Neural cell (in vitro differentiated cells): ENCODE measurements around the gene CACNA1H. TPM values are rescaled to one million over a fixed set of nuclear protein-coding genes. Genes with fewer than 3 reads are reported as not detected.

ENCODE experiments used
- H2AFZ ChIP-seq: fragments of 200-600, 300-800 bp; sonication (generic), shearing (Covaris generic); 2 replicates; pipeline ENCODE4 v1.6.0; 2014; ENCODE audit warnings: low read depth, mild to moderate bottlenecking, antibody characterized with exemption, low read length, moderate library complexity
- H3F3A ChIP-seq: fragments of 200-600 bp; shearing (Covaris generic); 2 replicates; pipeline ENCODE4 v1.6.1; 2016; ENCODE audit warnings: mild to moderate bottlenecking, moderate library complexity, mixed read lengths, antibody characterized with exemption, low read length; ENCODE audit not compliant: insufficient read depth, poor library complexity, severe bottlenecking
- H3K27ac ChIP-seq: fragments of 200-600, 300-800 bp; sonication (generic), shearing (Covaris generic); 2 replicates; pipeline ENCODE4 v1.5.1; 2014; ENCODE audit warnings: mild to moderate bottlenecking, low read length, moderate library complexity
- H3K27me3 ChIP-seq: fragments of 300-800, 200-600 bp; sonication (generic), shearing (Covaris generic); 2 replicates; pipeline ENCODE4 v1.6.0; 2014; ENCODE audit warnings: mild to moderate bottlenecking, low read depth, low read length, moderate library complexity; ENCODE audit not compliant: insufficient read depth
- H3K36me3 ChIP-seq: fragments of 300-800, 200-600 bp; sonication (generic), shearing (Covaris generic); 2 replicates; pipeline ENCODE4 v1.5.1; 2014; ENCODE audit warnings: mild to moderate bottlenecking, antibody characterized with exemption, low read length, moderate library complexity; ENCODE audit not compliant: insufficient read depth
- H3K4me2 ChIP-seq: fragments of 300-800, 200-600 bp; sonication (generic), shearing (Covaris generic); 2 replicates; pipeline ENCODE4 v1.6.0; 2014; ENCODE audit warnings: mild to moderate bottlenecking, low read length
- H3K4me3 ChIP-seq: fragments of 300-800, 200-600 bp; sonication (generic), shearing (Covaris generic); 2 replicates; pipeline ENCODE4 v1.5.1; 2014; ENCODE audit warnings: mild to moderate bottlenecking, low read length, moderate library complexity
- H3K79me2 ChIP-seq: fragments of 200-600 bp; shearing (Covaris generic); replicated peaks from 2 replicates; pipeline ENCODE4 v1.6.0; 2014; ENCODE audit warnings: mild to moderate bottlenecking, low read length, moderate library complexity; ENCODE audit not compliant: insufficient read depth
- H3K9ac ChIP-seq: fragments of 300-800, 200-600 bp; sonication (generic), shearing (Covaris generic); 2 replicates; pipeline ENCODE4 v1.6.1; 2016; ENCODE audit warnings: mild to moderate bottlenecking, low read length, mixed read lengths
- H3K9me2 ChIP-seq: fragments of 200-600 bp; shearing (Covaris generic); 2 replicates; pipeline ENCODE4 v1.6.1; 2016; ENCODE audit warnings: mild to moderate bottlenecking, low read length, mixed read lengths; ENCODE audit not compliant: insufficient read depth
- H3K9me3 ChIP-seq: fragments of 200-600, 300-800 bp; sonication (generic), shearing (Covaris generic); 2 replicates; pipeline ENCODE4 v1.6.1; 2016; ENCODE audit warnings: mild to moderate bottlenecking, mixed run types, low read length, moderate library complexity, mixed read lengths
- H4K20me1 ChIP-seq: fragments of 200-600 bp; shearing (Covaris generic); 2 replicates; pipeline ENCODE4 v1.6.1; 2016; ENCODE audit warnings: mild to moderate bottlenecking, mixed run types; ENCODE audit not compliant: insufficient read depth
- EP300 ChIP-seq: fragments of 450-650 bp; conservative IDR thresholded peaks from 2 replicates; pipeline ENCODE4 v1.6.1; 2014; ENCODE audit warnings: antibody characterized with exemption, mild to moderate bottlenecking, moderate library complexity; ENCODE audit not compliant: poor library complexity, severe bottlenecking
- EZH2 ChIP-seq: fragments of 200-600, 300-800 bp; shearing (Covaris generic), sonication (generic); IDR thresholded peaks from 2 replicates; pipeline ENCODE4 v1.6.1; 2014; ENCODE audit warnings: antibody characterized with exemption, low read length, borderline replicate concordance, mild to moderate bottlenecking; ENCODE audit not compliant: insufficient read depth, poor library complexity, severe bottlenecking
- MXI1 ChIP-seq: fragments of 450-650 bp; conservative IDR thresholded peaks from 2 replicates; pipeline ENCODE4 v1.6.1; 2014; ENCODE audit warnings: antibody characterized with exemption, mild to moderate bottlenecking; ENCODE audit not compliant: poor library complexity, severe bottlenecking
- POLR2AphosphoS5 ChIP-seq: IDR thresholded peaks from 2 replicates; pipeline ENCODE4 v1.6.1; 2012
- RAD21 ChIP-seq: fragments of 450-650 bp; conservative IDR thresholded peaks from 2 replicates; pipeline ENCODE4 v1.6.1; 2014; ENCODE audit warnings: antibody characterized with exemption, mild to moderate bottlenecking, moderate library complexity
- REST ChIP-seq: IDR thresholded peaks from 2 replicates; pipeline ENCODE4 v1.6.1; 2012; ENCODE audit warnings: borderline replicate concordance
- SMC3 ChIP-seq: fragments of 450-650 bp; conservative IDR thresholded peaks from 2 replicates; pipeline ENCODE4 v1.6.1; 2014; ENCODE audit warnings: antibody characterized with exemption, mild to moderate bottlenecking, moderate library complexity; ENCODE audit not compliant: poor library complexity
- TAF1 ChIP-seq: IDR thresholded peaks from 2 replicates; pipeline ENCODE4 v1.6.1; 2012; ENCODE audit warnings: low read depth
- polyA plus RNA-seq: library from polyadenylated mRNA; depleted of rRNA; stranded (reverse); fragments of >200 nt; gene quantifications from 2 replicates; pipeline ENCODE4 v1.2.3, GENCODE V29; 2014
- TF ChIP-seq, protein P1 (sequence below): fragments of 450-650 bp; IDR thresholded peaks from 2 replicates; pipeline ENCODE4 v1.5.1; 2014; ENCODE audit warnings: antibody characterized with exemption, mild to moderate bottlenecking, moderate library complexity; ENCODE audit not compliant: poor library complexity, severe bottlenecking

The CACNA1H gene
- polyA plus RNA-seq, 1 donor from 2014 or later = 27.7 TPM

DNA sequence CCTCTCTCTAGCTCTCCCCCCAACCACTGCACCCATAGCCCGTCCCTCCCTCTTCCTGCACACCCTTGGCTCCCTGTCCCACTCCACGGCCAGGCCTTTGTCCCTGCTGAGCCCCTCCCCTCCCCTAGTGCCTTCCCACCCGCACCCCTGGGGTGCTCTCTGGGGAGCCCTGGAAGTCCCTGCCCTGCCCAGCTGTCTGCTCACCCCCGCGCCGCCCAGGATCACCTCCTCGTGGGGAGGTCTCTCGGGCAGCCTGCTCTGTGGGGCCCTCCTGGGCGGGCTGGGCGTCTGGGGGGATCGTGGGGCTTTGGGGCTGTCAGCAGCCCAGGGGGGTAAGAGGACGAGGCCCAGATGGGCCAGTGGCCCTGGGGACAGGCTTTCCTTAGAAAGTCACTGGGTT, 18.1 kb downstream of the CACNA1H start:
- no peaks in the 10 kb centered on the region for H3K9me3 ChIP-seq
- no peaks in the 10 kb centered on the region for H3K79me2 ChIP-seq
- H3K4me3 ChIP-seq = no peak overlapping the region
- H3K9me2 ChIP-seq = no peaks in the 10 kb centered on the region
- TF ChIP-seq EZH2 (no peak), MXI1 (no peak), RAD21 (no peak), SMC3 (no peak), POLR2AphosphoS5 (no peak), REST (no peak), TAF1 (no peak)
- TF ChIP-seq, protein P1, sequence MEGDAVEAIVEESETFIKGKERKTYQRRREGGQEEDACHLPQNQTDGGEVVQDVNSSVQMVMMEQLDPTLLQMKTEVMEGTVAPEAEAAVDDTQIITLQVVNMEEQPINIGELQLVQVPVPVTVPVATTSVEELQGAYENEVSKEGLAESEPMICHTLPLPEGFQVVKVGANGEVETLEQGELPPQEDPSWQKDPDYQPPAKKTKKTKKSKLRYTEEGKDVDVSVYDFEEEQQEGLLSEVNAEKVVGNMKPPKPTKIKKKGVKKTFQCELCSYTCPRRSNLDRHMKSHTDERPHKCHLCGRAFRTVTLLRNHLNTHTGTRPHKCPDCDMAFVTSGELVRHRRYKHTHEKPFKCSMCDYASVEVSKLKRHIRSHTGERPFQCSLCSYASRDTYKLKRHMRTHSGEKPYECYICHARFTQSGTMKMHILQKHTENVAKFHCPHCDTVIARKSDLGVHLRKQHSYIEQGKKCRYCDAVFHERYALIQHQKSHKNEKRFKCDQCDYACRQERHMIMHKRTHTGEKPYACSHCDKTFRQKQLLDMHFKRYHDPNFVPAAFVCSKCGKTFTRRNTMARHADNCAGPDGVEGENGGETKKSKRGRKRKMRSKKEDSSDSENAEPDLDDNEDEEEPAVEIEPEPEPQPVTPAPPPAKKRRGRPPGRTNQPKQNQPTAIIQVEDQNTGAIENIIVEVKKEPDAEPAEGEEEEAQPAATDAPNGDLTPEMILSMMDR = no peak
- no peak overlapping the region for H3K9ac ChIP-seq
- H3K27me3 ChIP-seq = no peaks in the 10 kb centered on the region
- no peak overlapping the region for H3K4me2 ChIP-seq
- no peak overlapping the region for H3K27ac ChIP-seq
- no peaks in the 10 kb centered on the region for H4K20me1 ChIP-seq
- no peaks in the 10 kb centered on the region for H3K36me3 ChIP-seq
- H3F3A ChIP-seq = no peaks in the 10 kb centered on the region
- H2AFZ ChIP-seq = no peak overlapping the region

- no peak overlapping the region for H3K4me2 ChIP-seq
- no peak overlapping the region for H3K4me3 ChIP-seq
- no peak overlapping the region for H3K27ac ChIP-seq
- H3K79me2 ChIP-seq = no peaks in the 10 kb centered on the region
- no peaks in the 10 kb centered on the region for H3K27me3 ChIP-seq
- TF ChIP-seq REST (no peak), SMC3 (no peak), TAF1 (no peak), POLR2AphosphoS5 (no peak), RAD21 (no peak), EP300 (no peak), MXI1 (no peak), EZH2 (no peak)
- TF ChIP-seq, protein P1 = no peak
- H3K36me3 ChIP-seq = no peaks in the 10 kb centered on the region
- H2AFZ ChIP-seq = no peak overlapping the region
- H3F3A ChIP-seq = no peaks in the 10 kb centered on the region
- H4K20me1 ChIP-seq = no peaks in the 10 kb centered on the region
- no peaks in the 10 kb centered on the region for H3K9me3 ChIP-seq
- H3K9ac ChIP-seq = no peak overlapping the region
- no peaks in the 10 kb centered on the region for H3K9me2 ChIP-seq
Measured at GRCh38 chr16:1171854-1172428, 19.0 kb downstream of the CACNA1H start.
